ENCODE results near the gene MICAL3. TPM values are rescaled to one million over a fixed set of nuclear protein-coding genes. Genes with fewer than 3 reads are reported as not detected.

MICAL3 gene
- total RNA-seq, 1 experiment from 2014 or later: 47.1 TPM

DNA sequence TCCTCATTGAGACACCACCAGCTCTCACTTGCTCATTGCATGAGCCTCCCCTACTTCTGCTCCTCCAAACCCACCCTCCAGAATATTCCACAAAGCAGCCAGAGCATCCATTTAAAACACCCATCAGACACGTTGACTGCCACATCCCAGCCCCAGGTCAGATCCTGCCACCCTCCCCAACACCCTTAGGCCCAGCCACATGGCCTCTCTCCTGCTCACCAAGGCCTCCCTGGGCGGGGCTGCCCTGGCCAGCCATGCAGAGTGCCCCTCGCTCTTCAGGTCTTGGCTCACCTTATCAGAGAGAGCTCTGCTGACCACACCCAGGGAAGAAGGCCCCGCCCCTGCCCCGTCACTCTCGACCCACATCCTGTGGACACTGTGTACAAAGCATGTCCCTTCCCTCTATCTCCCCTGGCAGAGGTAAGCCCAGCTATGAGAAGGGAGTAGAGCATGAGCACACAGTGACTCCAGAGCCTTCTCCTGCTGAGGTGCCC is 106.8 kb downstream of the MICAL3 start:
- ChIA-PET CTCF (no interaction called here), POLR2A (no interaction called here)
- no peaks in the 10 kb centered on the region for H3K36me3 ChIP-seq (ENCODE audit: control insufficient read depth, insufficient read depth, low read length)
- BruUV-seq (replicated peaks): no TSS peak
- no peak for DNase-seq (ENCODE audit: low read depth, low spot score)
- no peak overlapping the region for H3K27ac ChIP-seq (ENCODE audit: low read length)
- H3K4me1 ChIP-seq (ENCODE audit: control insufficient read depth, insufficient read depth, low read length): peaks cover 9% of the 10 kb centered on the region; the same call in 1 of the 2 replicates
- H3K9me3 ChIP-seq (ENCODE audit: control insufficient read depth, insufficient read depth, low read depth, low read length): no peaks in the 10 kb centered on the region
- in situ Hi-C loops (cut with HindIII; ENCODE audit: low pct_unique_long_range_greater_than_20kb, low sequenced_read_pairs): no loop called here
- H3K27me3 ChIP-seq (ENCODE audit: control insufficient read depth, insufficient read depth, low read length): no peaks in the 10 kb centered on the region
- TF ChIP-seq, protein P1, sequence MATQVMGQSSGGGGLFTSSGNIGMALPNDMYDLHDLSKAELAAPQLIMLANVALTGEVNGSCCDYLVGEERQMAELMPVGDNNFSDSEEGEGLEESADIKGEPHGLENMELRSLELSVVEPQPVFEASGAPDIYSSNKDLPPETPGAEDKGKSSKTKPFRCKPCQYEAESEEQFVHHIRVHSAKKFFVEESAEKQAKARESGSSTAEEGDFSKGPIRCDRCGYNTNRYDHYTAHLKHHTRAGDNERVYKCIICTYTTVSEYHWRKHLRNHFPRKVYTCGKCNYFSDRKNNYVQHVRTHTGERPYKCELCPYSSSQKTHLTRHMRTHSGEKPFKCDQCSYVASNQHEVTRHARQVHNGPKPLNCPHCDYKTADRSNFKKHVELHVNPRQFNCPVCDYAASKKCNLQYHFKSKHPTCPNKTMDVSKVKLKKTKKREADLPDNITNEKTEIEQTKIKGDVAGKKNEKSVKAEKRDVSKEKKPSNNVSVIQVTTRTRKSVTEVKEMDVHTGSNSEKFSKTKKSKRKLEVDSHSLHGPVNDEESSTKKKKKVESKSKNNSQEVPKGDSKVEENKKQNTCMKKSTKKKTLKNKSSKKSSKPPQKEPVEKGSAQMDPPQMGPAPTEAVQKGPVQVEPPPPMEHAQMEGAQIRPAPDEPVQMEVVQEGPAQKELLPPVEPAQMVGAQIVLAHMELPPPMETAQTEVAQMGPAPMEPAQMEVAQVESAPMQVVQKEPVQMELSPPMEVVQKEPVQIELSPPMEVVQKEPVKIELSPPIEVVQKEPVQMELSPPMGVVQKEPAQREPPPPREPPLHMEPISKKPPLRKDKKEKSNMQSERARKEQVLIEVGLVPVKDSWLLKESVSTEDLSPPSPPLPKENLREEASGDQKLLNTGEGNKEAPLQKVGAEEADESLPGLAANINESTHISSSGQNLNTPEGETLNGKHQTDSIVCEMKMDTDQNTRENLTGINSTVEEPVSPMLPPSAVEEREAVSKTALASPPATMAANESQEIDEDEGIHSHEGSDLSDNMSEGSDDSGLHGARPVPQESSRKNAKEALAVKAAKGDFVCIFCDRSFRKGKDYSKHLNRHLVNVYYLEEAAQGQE (IDR thresholded peaks at IDR 0.05; ENCODE audit: insufficient read depth in 1 of 2, low read depth in 2 of 2, low read length in 1 of 2): no peak
- TF ChIP-seq TCF7L2 (IDR thresholded peaks at IDR 0.05; ENCODE audit: low read depth, low read length) (no peak), POLR2AphosphoS5 (IDR thresholded peaks at IDR 0.05; ENCODE audit: low read depth, low read length) (no peak), SIN3A (IDR thresholded peaks at IDR 0.05; ENCODE audit: borderline replicate concordance, insufficient read depth, low read depth, low read length) (no peak)
- TF ChIP-seq, protein P2, sequence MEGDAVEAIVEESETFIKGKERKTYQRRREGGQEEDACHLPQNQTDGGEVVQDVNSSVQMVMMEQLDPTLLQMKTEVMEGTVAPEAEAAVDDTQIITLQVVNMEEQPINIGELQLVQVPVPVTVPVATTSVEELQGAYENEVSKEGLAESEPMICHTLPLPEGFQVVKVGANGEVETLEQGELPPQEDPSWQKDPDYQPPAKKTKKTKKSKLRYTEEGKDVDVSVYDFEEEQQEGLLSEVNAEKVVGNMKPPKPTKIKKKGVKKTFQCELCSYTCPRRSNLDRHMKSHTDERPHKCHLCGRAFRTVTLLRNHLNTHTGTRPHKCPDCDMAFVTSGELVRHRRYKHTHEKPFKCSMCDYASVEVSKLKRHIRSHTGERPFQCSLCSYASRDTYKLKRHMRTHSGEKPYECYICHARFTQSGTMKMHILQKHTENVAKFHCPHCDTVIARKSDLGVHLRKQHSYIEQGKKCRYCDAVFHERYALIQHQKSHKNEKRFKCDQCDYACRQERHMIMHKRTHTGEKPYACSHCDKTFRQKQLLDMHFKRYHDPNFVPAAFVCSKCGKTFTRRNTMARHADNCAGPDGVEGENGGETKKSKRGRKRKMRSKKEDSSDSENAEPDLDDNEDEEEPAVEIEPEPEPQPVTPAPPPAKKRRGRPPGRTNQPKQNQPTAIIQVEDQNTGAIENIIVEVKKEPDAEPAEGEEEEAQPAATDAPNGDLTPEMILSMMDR (IDR thresholded peaks at IDR 0.05): no peak
- no peak overlapping the region for H3K4me3 ChIP-seq (ENCODE audit: low read depth in 2 of 2, low read length in 2 of 2)
- no peak for ATAC-seq
- intact Hi-C loops (cut with micrococcal nuclease; ENCODE audit: unreplicated experiment): no loop called here

DNA sequence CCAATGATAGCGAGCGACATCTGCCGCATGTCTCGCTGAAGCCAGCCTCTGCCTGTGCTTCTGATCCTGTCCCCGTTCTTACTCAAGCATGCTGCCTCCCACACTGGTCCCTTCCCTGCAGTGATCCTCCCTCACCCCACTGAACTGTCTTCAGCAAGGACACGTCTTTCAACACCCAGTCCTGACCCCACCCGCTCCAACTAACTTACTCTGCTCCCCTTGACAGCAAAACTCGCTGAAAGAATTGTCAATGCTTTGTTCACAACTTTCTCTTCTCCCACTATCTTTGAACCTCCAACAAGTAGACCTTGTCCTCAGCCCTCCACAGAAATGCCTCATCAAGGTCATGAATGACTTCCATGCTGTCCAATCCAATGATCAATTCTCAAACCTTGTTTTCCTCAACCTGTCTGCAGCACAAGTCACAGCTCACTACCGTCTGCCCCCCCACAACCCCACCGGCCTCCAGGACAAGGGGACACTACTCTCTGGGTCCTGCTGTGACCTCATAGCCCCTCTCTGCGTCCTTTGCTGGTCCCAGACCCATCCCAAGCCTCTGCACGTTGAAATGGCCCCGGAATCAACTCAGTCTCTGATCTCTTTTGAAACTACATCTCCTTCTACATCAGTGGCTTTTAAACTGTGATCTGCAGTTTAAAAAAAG is 108.0 kb downstream of the MICAL3 start:
- Histone ChIP-seq H3K9me3 (ENCODE audit: control insufficient read depth, insufficient read depth, low read depth, low read length) (no peaks in the 10 kb centered on the region), H3K27me3 (ENCODE audit: control insufficient read depth, insufficient read depth, low read length) (no peaks in the 10 kb centered on the region), H3K4me3 (ENCODE audit: low read depth in 2 of 2, low read length in 2 of 2) (no peak overlapping the region), H3K27ac (ENCODE audit: low read length) (no peak overlapping the region), H3K4me1 (ENCODE audit: control insufficient read depth, insufficient read depth, low read length) (peaks cover 9% of the 10 kb centered on the region; the same call in 1 of the 2 replicates), H3K36me3 (ENCODE audit: control insufficient read depth, insufficient read depth, low read length) (no peaks in the 10 kb centered on the region)
- BruUV-seq (replicated peaks): no TSS peak
- ChIA-PET CTCF (no interaction called here), POLR2A (no interaction called here)
- TF ChIP-seq TCF7L2 (IDR thresholded peaks at IDR 0.05; ENCODE audit: low read depth, low read length) (no peak), SIN3A (IDR thresholded peaks at IDR 0.05; ENCODE audit: borderline replicate concordance, insufficient read depth, low read depth, low read length) (no peak), POLR2AphosphoS5 (IDR thresholded peaks at IDR 0.05; ENCODE audit: low read depth, low read length) (no peak)
- TF ChIP-seq, protein P1 (IDR thresholded peaks at IDR 0.05; ENCODE audit: insufficient read depth in 1 of 2, low read depth in 2 of 2, low read length in 1 of 2): no peak
- TF ChIP-seq, protein P2 (IDR thresholded peaks at IDR 0.05): no peak
- in situ Hi-C loops (cut with HindIII; ENCODE audit: low pct_unique_long_range_greater_than_20kb, low sequenced_read_pairs): no loop called here
- DNase-seq (ENCODE audit: low read depth, low spot score) (no peak), ATAC-seq (no peak)
- intact Hi-C loops (cut with micrococcal nuclease; ENCODE audit: unreplicated experiment): no loop called here

All from Panc1 (cell line).